ENCODE measurements around the gene YJU2.
"Not testable (repeated sequence)": the region's sequence is repeated elsewhere in the genome, so short reads cannot be mapped to it uniquely, and the experiment has no call there.

The YJU2 gene

DNA sequence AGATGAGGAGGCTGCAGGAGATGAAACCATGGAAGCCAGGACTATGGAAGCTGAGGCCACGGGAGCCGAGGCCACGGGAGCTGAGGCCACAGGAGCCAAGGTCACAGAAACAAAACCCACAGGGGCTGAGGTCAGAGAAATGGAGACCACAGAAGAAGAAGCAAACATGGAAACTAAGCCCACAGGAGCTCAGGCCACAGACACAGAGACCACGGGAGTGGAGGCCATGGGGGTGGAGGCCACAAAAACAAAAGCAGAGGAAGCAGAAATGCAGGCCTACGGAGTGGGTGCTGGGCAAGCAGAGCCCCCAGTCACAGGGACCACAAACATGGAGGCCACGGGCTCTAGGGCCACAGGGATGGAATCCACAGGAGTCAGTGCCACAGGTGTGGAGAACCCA lies 30.0 kb upstream of the YJU2 start:
- H4K20me1 ChIP-seq (ENCODE audit: insufficient read depth) = no peaks in the 10 kb centered on the region
- no peak overlapping the region for H3K27ac ChIP-seq
- peaks cover 62% of the 10 kb centered on the region for H3K27me3 ChIP-seq (ENCODE audit: insufficient read depth, low read depth)
- H3K4me1 ChIP-seq (ENCODE audit: low read depth, poor library complexity, severe bottlenecking) = peaks cover under 1% of the 10 kb centered on the region
- no peak overlapping the region for H3K4me3 ChIP-seq (IDR thresholded peaks at IDR 0.05; ENCODE audit: insufficient read depth, low read depth, low read length)
- TF ChIP-seq CTCF (conservative IDR thresholded peaks at IDR 0.05; ENCODE audit: low read depth, low read length) = no peak
- no peak overlapping the region for H3K9ac ChIP-seq
- H3K79me2 ChIP-seq (ENCODE audit: insufficient read depth, low read depth) = no peaks in the 10 kb centered on the region
- no peaks in the 10 kb centered on the region for H3K36me3 ChIP-seq (ENCODE audit: insufficient read depth)
- H3K4me2 ChIP-seq = no peak overlapping the region
- no peak overlapping the region for H2AFZ ChIP-seq (ENCODE audit: low read depth)

DNA sequence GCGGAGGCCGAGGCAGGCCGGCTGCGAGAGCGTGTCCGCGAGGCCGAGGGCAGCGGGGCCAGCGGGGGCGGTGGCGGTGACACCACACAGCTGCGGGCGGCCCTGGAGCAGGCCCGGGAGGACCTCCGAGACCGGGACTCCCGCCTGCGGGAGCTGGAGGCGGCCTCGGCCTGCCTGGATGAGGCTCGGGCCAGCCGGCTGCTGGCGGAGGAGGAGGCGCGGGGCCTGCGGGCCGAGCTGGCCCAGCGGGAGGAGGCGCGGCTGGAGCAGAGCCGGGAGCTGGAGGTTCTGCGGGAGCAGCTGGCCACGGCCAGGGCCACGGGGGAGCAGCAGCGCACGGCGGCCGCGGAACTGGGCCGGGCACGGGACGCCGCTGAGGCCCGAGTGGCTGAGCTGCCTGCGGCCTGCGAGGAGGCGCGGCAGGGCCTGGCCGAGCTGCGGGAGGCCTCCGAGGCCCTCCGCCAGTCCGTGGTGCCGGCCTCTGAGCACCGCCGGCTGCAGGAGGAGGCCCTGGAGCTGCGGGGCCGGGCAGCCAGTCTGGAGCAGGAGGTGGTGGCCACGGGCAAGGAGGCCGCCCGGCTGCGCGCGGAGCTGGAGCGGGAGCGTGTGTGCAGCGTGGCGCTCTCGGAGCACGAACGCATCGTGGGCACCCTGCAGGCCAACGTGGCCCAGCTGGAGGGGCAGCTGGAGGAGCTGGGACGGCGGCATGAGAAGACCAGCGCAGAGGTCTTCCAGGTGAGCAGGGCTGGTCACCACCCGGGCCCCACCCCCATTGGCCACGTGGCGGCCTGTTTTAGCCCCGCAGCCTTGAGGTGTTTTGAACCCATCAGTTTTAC lies 29.2 kb upstream of the YJU2 start:
- no peak overlapping the region for H3K4me3 ChIP-seq (IDR thresholded peaks at IDR 0.05; ENCODE audit: insufficient read depth, low read depth, low read length)
- no peak overlapping the region for H3K4me2 ChIP-seq
- peaks cover 63% of the 10 kb centered on the region for H3K27me3 ChIP-seq (ENCODE audit: insufficient read depth, low read depth)
- no peaks in the 10 kb centered on the region for H4K20me1 ChIP-seq (ENCODE audit: insufficient read depth)
- H2AFZ ChIP-seq (ENCODE audit: low read depth) = no peak overlapping the region
- no peak overlapping the region for H3K9ac ChIP-seq
- H3K27ac ChIP-seq = no peak overlapping the region
- no peaks in the 10 kb centered on the region for H3K36me3 ChIP-seq (ENCODE audit: insufficient read depth)
- no peaks in the 10 kb centered on the region for H3K79me2 ChIP-seq (ENCODE audit: insufficient read depth, low read depth)
- H3K4me1 ChIP-seq (ENCODE audit: low read depth, poor library complexity, severe bottlenecking) = peaks cover 7% of the 10 kb centered on the region
- TF ChIP-seq CTCF (conservative IDR thresholded peaks at IDR 0.05; ENCODE audit: low read depth, low read length) = no peak

DNA sequence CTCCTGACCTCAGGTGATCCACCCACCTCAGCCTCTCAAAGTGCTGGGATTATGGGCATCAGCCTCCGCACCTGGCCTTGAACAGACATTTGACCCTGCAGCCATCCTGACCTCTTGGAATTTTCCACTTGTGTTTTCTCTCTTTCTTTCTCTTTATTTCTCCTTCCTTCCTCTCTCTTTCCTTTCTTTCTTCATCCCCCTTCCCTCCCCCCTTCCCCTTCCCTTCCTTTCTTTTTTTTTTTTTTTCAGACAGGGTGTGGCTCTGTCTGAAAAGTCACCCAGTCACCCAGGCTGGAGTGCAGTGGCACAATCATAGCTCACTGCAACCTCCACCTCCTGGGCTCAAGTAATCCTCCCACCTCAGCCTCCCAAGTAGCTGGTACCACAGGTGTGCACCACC lies 28.4 kb upstream of the YJU2 start:
- H4K20me1 ChIP-seq (ENCODE audit: insufficient read depth); H3K4me3 ChIP-seq (IDR thresholded peaks at IDR 0.05; ENCODE audit: insufficient read depth, low read depth, low read length); H2AFZ ChIP-seq (ENCODE audit: low read depth); H3K79me2 ChIP-seq (ENCODE audit: insufficient read depth, low read depth); H3K36me3 ChIP-seq (ENCODE audit: insufficient read depth); H3K27ac ChIP-seq; H3K4me1 ChIP-seq (ENCODE audit: low read depth, poor library complexity, severe bottlenecking); H3K9ac ChIP-seq; H3K4me2 ChIP-seq: not testable (repeated sequence)
- peaks cover 62% of the 10 kb centered on the region for H3K27me3 ChIP-seq (ENCODE audit: insufficient read depth, low read depth)

DNA sequence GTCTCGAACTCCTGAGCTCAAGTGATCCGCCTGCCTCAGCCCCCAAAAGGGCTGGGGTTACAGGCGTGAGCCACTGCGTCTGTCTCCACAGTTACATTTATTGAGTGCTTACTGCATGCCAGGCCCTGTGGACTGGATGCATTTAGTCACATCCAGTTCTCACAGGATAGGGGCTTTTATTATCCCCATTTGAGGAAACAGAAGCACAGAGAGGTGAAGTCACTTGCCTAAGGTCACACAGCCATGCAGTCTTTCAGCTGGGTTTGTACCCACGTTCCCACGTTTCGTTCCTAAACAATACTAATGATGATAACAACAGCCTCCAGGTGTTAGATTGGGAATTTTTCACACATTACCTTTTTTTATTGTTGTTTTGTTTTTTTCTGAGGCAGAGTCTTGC lies 26.7 kb upstream of the YJU2 start:
- no peaks in the 10 kb centered on the region for H4K20me1 ChIP-seq (ENCODE audit: insufficient read depth)
- H3K27ac ChIP-seq = no peak overlapping the region
- TF ChIP-seq CTCF (conservative IDR thresholded peaks at IDR 0.05; ENCODE audit: low read depth, low read length) = no peak
- H3K4me1 ChIP-seq (ENCODE audit: low read depth, poor library complexity, severe bottlenecking) = peaks cover 7% of the 10 kb centered on the region
- H3K27me3 ChIP-seq (ENCODE audit: insufficient read depth, low read depth) = peaks cover 57% of the 10 kb centered on the region
- H3K4me3 ChIP-seq (IDR thresholded peaks at IDR 0.05; ENCODE audit: insufficient read depth, low read depth, low read length) = no peak overlapping the region
- no peaks in the 10 kb centered on the region for H3K79me2 ChIP-seq (ENCODE audit: insufficient read depth, low read depth)
- no peak overlapping the region for H3K9ac ChIP-seq
- no peak overlapping the region for H3K4me2 ChIP-seq
- H3K36me3 ChIP-seq (ENCODE audit: insufficient read depth) = no peaks in the 10 kb centered on the region
- no peak overlapping the region for H2AFZ ChIP-seq (ENCODE audit: low read depth)

- Histone ChIP-seq H3K9ac (no peak overlapping the region), H3K4me1 (ENCODE audit: low read depth, poor library complexity, severe bottlenecking) (peaks cover 7% of the 10 kb centered on the region), H2AFZ (ENCODE audit: low read depth) (no peak overlapping the region), H4K20me1 (ENCODE audit: insufficient read depth) (no peaks in the 10 kb centered on the region), H3K36me3 (ENCODE audit: insufficient read depth) (no peaks in the 10 kb centered on the region), H3K4me2 (no peak overlapping the region), H3K79me2 (ENCODE audit: insufficient read depth, low read depth) (no peaks in the 10 kb centered on the region), H3K27me3 (ENCODE audit: insufficient read depth, low read depth) (peaks cover 80% of the 10 kb centered on the region), H3K27ac (no peak overlapping the region), H3K4me3 (IDR thresholded peaks at IDR 0.05; ENCODE audit: insufficient read depth, low read depth, low read length) (no peak overlapping the region)
- no peak for TF ChIP-seq CTCF (conservative IDR thresholded peaks at IDR 0.05; ENCODE audit: low read depth, low read length)
These were observed 22.4 kb upstream of the YJU2 start for GRCh38 chr19:4224470-4224869.

All from KMS-11 (cell line).